IPS DF 4.7 (cell line): ENCODE results near the gene CH25H.

Experiments
- DNase-seq: peaks from one replicate; pipeline ENCODE4 v3.0.0-alpha.2; 2013; ENCODE audit warnings: low spot score; ENCODE audit errors: extremely low read depth

Gene CH25H

DNA sequence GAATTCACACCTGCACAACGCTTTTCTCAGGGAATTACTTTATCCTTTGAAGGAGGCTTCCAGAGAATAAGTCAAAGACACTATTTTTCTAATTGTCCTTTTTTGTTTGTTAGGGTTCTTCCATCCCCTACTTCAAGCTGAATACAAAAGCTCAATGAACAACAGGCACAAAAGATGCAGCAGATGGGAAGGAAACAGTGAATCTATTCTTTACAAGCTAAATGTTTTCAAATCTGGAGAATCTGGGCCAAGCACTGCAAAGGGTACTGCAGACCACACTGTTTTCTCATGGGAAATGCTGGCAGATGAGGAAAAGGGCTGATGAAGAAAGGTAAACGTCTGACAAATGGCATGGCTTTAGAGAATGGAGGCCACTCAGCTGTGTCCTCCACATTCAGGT lies 25.9 kb upstream of the CH25H start:
- no peak for DNase-seq

DNA sequence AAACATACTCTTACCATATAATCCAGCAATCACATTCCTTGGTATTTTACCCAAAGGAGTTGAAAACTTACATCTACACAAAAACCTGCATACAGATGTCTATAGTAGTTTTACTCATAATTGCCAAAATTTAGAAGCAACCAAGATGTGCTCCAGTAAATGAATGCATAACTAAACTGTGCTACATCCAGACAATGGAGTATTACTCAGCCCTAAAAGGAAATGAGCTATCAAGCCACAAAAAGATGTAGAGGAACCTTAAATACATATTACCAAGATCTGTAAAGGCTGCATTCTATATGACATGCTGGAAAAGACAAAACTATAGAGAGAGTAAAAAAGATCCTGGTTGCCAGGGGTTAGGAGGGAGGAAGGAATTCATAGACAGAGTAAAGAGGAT lies 21.8 kb upstream of the CH25H start:
- DNase-seq = no peak

DNA sequence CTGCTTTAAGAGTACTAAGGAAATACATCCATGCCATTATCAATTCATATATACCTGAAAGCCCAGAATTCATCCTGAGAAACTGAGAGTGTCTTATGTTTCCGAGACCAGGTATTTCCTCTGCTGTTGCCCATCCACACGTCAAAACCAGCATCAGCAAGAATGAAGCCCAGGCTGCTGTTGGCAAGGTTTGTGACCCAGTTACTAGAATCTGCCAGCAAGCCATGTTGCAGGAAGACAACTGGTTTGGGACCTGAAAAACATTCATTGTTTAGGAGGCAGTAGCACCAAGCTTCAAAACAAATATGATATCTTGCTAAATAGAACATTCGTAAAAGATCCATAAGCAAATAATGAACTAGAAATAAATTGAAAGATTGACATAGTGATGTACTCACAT lies 21.0 kb upstream of the CH25H start:
- DNase-seq = no peak

DNA sequence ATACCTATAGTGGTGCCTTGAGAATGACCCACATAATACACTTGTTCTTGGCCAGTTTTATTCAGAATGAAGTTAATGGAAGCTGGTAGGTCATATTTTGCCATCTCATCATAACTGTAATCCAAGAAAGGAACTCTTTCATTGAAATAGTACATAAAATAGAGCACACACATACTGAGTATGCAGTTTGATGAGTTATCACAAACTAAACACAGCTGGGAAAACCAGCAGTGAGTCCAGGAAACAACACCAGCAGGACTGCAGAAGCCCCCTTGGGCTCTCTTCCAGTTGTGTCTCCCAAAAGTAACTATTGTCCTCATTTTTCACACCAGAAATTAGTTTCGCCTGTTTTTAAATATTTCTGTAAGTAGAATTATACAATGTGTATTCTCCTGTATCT lies 19.8 kb upstream of the CH25H start:
- no peak for DNase-seq

DNA sequence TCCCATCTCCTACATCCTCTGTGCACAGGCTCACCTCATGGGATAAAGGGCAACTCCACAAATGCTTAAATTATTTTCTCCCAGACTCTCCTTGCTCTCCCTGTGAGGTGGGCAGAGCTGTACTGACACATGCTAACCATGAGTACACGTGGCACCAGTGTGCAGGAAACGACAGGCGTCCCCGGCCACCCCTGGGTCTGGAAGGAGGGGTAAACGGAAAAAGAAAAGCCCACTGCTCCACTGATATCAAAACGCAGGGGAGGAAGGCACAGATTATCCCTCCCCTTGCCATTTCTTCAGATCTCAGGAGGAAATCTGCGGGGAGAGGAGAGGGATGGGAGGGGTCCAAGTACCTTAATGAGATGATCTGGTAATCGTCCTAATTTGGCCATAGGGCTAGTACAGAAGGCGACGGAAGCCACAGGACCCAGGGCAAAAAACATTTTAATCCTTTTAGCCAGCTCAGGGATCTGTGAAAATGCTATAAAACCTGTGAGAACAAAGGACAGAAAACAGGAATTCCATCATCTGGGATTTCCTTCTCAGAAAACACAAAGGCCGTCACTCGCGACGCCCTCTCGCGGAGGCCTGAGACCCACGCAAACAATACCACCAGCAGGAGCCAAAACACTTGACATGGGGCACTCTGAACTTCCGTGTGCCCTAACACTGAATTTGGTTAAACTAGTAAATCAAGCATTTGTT lies 17.8 kb upstream of the CH25H start:
- no peak for DNase-seq

DNA sequence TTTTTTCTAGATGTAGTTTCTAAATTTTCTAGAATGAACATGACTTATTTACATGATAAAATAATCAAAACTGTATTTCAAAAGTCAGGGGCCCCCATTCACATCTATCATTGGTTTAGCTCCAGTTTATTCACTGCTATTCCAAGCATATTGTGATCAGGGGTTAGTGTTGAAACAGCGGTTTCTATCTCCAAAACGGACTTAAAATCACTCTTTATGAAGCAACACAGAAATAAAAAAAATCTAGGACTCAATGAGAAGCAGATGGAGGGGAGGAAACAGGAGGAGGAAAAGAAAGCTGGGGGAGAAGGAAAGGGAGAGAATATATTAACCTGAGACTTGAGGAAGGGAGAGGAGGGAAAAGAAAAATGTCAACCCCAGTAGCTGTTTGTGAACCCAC lies 14.8 kb upstream of the CH25H start:
- no peak for DNase-seq

DNA sequence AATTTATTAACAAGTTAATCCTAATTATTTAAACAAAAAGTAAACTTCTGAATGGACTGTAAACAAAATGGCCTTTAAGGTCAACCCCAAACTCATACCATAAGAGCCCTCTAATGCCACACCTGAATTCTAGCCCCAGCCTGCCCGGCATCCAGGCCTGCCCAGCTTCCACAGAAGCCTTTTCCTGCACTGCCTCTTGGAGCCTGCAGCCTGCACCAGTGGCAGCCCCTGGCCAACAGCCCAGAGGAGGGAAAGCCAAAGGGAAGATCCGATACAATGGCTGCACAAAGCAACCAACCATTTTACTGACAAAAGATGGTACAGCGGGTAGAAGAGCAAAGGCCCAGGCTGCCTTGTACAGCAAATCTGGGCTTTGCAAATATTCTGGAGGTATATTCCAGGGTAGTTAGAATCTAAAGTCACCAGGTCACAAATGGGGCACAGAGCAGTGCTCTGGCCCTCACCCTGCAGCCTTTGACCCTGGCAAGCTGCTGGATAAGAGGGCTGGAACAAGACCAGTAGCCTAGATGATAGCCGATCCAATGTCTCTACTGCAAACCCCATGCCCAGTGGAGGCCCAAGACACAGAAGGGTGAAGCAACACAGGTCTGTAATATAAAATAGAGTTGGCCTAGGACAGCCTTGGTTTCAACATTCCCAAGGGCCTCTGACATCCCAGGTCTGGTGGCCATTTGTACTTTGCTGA lies 12.5 kb upstream of the CH25H start:
- no peak for DNase-seq

DNA sequence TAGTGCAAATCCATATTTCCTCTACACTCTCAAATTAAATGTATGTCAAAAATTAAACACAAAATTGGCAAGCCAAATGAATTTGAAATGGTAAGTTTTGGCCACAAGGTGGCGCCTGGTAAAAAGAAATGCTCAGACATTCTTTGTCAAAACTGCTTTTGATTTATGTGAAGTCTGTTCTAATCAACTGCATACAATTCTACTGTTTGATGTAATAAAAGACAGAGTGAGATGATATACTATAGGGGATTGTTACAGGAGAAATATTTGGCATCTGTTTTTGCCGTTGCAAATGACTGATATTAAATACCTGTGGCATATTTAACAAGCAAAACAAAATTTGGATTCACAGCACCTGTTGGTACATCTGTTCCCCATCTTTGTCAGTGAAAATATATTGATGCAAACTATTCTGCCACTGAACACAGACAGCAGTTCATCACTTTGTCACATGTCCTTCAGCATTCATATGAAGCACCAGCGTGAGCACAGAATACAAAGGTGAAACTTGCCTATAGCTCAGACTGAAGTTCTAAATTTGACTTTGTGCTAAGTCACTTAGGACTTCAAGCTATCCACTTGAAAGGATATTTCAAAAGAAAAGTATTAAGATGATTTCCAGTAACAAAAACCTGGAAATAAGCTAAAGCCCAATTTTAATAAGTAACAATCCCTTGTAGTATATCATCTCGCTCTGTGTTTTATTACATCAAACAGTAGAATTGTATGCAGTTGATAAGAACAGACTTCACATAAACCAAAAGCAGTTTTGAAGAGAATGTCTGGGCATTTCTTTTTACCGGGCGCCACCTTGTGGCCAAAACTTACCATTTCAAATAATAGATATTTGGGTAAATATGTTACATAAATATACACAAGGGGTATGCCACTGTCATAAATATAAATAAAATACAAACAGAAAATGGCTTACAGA lies 10.2 kb upstream of the CH25H start:
- DNase-seq = no peak

DNA sequence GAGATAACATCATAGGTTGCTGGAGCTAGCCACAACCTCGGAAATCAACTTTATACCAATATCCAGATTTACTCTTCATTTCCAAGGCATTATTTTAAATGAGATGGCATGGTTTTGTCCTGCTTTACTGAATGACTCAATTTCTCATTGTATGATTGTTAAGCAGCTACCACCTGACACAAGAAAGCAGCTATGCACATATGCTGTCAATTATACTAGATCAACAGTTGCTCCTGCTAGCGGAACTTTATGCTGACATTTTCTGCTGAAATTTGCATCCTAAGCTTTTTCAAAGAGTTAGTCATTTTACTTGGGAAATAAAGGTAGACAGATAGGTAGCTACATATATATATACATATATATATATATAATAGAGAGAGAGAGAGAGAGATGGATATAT lies 8.9 kb upstream of the CH25H start:
- no peak for DNase-seq

DNA sequence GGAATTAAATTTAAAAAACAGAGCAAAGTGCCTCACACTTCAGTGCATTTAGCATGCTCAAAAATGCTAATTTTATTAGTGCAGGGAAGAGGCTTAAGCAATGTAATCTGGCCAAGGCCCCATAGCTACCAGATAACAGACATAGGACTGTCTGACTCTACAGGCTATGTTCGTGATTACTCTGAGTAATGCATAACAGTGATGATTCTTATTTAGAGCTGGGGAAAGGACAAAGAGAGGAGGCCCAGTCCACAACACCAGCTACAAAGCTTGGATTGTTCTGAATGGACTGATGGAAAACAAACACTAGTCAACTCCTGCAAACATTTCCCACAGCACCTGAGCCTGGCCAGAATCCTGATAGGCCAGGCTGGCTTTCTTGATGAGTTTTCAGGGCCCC lies 8.4 kb upstream of the CH25H start:
- no peak for DNase-seq

DNA sequence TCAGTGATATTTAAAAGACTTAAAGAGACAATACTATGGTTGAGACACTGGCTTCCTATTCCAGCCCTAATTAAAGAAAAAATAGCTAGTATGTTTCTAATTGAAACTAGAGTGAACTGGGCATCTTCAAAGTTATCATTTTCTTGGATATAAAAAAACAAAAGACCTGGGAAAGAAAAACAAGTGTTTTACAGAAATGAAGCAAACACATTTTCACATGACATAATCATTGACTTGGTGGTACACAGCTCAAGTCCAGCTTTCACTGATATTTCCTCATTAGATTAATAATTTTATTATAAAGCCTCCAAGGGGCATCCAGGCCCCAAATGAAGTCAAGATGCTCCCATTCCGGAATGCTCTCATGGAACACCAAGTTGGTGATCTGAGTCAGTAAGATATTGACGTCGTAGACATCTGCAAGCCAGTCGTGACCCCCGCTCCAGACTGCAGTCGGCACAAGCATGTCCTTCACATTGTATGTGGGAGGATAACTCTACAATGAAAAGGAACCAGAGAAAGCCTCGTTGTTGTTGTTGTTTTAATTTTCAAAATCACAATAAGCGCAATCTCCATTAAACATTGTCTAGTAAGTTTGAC lies 7.5 kb upstream of the CH25H start:
- DNase-seq = no peak

DNA sequence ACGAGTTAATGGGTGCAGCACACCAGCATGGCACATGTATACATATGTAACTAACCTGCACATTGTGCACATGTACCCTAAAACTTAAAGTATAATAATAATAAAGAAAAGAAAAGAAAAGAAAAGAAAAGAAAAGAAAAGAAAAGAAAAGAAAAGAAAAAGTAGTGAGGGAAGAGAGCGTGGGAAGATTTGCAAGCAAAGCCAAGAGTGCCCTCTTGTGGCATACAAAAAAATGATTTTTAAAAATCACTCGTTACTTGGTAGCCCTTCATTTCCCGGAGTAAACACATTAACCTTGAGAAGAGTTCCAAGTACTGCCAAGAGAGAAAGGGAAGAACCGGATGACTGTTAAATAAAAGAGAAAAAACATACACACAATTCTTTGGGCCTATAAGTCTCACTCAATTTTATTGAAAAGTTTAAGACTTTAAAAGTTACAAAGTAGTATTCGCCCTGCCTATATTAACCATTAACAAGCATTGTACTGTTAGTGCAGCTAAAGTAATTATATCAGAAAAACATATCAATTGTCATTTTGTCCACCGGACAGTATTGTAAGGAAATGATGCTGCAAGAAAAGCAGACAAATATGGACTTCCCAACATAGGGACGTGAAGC lies 6.2 kb upstream of the CH25H start:
- DNase-seq = no peak

DNA sequence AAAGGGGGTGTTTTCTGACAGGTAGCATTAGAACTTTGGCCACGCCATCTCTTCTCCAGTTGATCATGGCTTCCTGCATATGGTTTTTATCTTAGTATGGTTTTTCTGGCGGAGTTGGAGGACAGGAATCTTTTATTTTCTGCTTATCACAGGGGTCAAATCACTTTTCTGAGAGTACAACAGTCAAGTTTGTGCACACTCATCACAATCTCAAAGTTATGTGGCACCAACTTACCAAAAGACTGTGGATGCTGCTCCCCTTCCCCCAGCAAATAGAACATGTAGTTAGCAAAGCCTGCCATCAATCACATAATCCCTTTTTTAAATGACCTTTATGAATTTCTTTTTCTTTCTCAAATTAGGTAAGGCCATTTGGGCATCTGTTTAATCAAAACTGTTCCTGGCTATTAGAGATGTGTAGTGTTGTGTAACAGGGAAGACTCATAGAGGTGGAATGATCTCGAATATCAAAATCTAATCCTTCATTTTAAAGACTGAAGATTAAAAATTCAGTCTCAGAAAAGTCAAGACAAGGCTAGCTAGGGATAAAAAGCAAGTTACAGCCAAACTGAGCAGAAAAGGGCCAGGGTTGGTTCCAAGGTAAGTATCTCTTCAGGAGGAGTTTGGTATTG lies 3.8 kb upstream of the CH25H start:
- DNase-seq = no peak

DNA sequence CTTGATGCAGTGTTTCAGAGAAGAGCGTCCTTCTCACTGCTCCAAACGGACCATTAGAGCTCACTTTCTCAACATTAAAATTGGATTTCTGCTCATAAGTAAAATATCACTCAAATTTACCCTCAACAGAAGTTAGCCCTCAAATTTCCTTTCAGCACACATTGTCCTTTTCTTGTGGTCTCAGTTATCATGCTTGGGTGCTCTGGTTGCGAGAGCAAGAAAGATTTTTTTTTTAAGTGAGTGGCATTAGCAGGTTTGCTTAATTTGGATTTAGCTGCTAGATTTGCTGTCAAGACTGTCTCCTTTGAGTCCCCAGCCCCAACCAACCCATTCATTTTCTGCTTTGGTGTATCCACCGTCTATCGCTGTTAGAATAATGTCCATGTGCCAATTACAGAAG lies 2.6 kb upstream of the CH25H start:
- DNase-seq = no peak

DNA sequence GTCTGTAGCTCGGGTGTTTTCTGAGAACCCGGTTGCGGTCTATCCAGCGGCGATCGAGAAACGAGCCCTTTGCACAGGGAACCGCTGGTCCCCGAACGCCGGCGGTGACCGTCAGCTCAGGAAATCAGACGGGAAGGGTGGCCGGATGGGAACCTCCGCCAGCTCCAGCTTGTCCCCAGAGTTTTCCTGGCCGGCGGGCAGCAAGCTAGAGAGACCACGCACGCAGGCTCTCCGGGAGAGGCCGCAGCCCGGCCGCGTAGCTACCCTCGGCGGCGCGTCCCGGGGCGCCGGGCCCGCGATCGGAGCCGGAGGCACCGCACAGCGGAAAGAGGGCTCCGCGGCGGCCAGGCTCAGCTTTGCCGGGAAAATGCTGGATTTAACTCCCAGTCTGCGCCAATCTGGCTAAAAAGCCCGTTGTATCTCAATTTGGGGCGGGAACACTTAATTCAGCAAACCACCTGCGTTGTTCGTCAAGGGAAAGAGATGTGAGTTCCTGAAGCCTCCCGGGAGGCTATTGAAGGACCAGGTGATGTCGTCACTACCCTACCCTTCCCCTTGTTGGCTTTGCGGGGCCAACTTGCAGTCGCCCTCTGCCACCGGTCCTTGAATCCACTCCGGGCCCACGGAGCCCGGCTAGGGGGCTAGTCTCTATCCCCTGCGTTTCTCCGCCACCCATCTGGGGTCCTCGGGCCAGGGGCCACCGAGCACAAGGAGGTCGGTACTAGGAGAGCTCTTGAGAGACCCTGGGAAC lies 859 bp upstream of the CH25H start:
- no peak for DNase-seq

DNA sequence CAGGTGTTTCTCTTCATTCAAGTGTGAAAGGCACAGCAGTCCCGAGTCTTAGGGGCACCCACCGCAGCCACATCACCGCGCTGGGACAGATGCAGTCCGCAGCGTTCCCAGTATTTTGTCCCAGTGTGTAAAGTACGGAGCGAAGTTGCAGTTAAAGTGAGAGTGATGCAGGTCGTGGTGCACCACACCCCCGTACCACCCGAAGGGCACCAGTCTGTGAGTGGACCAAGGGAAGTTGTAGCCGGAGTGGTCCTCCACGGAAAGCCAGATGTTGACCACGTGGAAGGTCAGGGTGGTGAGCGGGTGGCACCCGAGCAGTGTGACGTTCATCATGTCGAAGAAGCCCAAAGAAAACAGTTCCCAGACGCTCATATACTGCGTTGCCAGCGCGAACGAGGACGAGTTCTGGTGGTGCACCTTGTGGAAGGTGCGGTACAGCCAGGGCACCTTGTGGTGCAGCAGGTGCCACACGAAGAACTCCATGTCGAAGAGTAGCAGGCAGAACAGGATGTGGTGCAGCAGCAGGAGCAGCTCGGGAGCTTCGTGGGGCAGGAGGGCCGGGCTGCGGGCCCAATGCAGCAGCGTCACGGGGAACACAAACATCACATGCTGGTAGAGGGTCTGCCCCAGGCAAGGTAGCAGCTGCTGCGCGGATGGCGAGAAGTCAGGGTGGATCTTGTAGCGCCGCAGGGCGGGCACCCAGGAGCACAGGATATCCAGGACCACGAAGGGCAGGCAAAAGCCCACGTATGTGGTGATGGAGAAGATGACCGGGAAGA lies 526 bp downstream of the CH25H start:
- DNase-seq = no peak

DNA sequence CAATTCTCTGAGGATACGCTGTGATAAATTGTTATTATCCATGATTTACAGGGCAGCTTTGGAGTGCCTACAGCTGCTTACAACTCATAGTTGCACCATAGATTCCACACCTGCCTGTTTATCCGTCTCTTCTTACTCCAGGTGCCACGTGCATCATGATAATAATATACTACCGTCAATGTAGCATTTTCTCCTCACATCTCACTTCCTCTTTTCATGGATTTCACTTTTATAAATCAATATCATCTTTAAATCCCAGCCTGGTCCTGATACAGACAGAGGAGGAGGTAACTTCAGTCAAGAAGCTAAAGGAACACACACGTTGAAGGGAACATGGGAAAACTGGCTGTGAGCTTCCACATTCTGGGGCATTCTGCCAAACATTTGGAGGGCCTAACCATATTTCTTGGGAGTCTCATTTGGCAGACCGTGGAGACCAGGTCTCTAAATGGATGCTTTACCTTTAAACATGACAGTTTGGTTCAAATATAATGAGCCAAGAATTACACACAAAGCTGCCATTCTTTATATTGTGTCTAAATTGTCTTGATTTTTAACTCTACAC lies 2.4 kb downstream of the CH25H start:
- no peak for DNase-seq

DNA sequence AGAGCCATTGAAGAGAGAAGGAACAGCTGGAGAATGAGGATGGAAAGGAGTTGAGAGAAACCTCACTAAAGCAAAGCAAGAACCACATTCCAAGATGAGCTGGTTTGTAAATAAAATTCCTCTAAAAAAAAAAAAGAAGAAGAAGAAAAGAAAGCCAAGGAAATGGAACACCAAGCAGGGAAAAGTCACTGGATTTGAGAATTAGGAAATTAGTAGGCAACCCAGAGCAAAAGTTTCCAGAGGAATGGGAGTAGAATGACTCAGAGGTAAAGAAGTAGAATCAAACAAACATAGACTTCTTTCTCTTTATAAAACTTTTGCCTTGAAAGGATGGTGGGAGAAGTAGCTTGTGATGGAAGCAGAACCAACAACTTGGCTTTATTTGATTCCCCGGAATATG lies 3.9 kb downstream of the CH25H start:
- no peak for DNase-seq

DNA sequence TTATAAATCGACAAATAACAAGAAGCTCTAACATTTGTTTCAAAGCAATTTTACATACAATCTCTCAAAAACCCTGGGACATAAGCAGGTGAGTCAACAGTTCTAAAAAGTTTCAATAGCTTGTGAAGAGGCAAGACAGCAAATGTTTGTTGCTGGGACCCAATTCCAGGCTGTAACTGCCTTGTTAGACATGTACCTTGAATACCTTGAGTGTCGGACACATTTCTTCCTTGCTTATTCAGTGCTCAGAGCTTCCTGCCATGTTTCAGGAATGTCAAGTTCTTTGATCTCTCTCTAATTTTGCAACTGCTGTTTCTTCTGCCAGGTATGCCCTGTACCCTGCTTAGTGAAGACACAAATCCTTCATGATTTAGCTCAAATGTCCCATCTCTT lies 5.1 kb downstream of the CH25H start:
- DNase-seq = no peak
